Activated naive CD8-positive, alpha-beta T cell (primary cell): ENCODE data around the gene SRSF3.
A peak's percentile ranks its signal among the peaks of the same experiment; 100 is the strongest.
"Not testable (repeated sequence)": the region's sequence is repeated elsewhere in the genome, so short reads cannot be mapped to it uniquely, and the experiment has no call there.

Source experiments
- H3K27ac Mint-ChIP-seq: one replicate; pipeline ENCODE4 v1.8.0; 2021; ENCODE audit warnings: mixed read lengths
- H3K27me3 Mint-ChIP-seq: one replicate; pipeline ENCODE4 v1.8.0; 2021; ENCODE audit warnings: mixed read lengths
- H3K36me3 Mint-ChIP-seq: one replicate; pipeline ENCODE4 v1.8.0; 2021; ENCODE audit warnings: mixed read lengths
- H3K4me1 Mint-ChIP-seq: one replicate; pipeline ENCODE4 v1.8.0; 2021; ENCODE audit warnings: low read depth, mixed read lengths
- H3K4me3 Mint-ChIP-seq: one replicate; pipeline ENCODE4 v1.8.0; 2021; ENCODE audit warnings: mild to moderate bottlenecking, mixed read lengths
- H3K9me3 Mint-ChIP-seq: one replicate; pipeline ENCODE4 v1.8.0; 2021; ENCODE audit warnings: low read depth, mixed read lengths

SRSF3 gene

GRCh38 chr6:36593569-36594028, 563 bp upstream of the SRSF3 start:
- Mint-ChIP-seq H3K36me3 (peaks cover 13% of the 10 kb centered on the region), H3K4me1 (peaks cover 28% of the 10 kb centered on the region), H3K27ac (peak overlapping the region; percentile 100), H3K27me3 (no peaks in the 10 kb centered on the region), H3K4me3 (peak overlapping the region; percentile 100), H3K9me3 (no peaks in the 10 kb centered on the region)

- Mint-ChIP-seq H3K4me3 (peak overlapping the region; percentile 100), H3K27me3 (no peaks in the 10 kb centered on the region), H3K9me3 (no peaks in the 10 kb centered on the region), H3K4me1 (peaks cover 42% of the 10 kb centered on the region), H3K36me3 (peaks cover 25% of the 10 kb centered on the region), H3K27ac (peak overlapping the region; percentile 100)
Measured at GRCh38 chr6:36594816-36595643, 868 bp downstream of the SRSF3 start.

DNA sequence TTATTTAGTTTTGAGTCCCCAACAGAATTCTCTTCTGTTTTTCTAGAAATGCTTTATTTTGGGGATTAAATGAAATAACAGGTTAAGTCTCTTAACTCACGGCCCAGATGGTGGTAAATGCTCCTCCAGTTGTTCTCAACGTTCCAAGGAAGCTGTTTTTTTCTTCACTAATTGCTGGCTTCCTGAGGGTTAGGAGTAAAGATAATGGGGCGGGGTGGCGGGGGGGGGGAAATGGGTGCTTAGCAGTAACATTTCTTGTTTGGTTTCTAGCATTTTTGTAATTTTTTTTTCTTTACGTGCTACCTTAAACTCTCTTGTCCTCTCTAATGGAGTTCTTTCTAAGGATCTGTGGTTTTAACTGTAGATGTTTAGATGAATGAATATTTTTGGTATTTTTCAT, 2.2 kb downstream of the SRSF3 start:
- Mint-ChIP-seq H3K4me1 (peaks cover 52% of the 10 kb centered on the region), H3K9me3 (no peaks in the 10 kb centered on the region), H3K27me3 (no peaks in the 10 kb centered on the region), H3K4me3 (peak overlapping the region; percentile 100), H3K27ac (peak overlapping the region; percentile 100), H3K36me3 (peaks cover 30% of the 10 kb centered on the region)

DNA sequence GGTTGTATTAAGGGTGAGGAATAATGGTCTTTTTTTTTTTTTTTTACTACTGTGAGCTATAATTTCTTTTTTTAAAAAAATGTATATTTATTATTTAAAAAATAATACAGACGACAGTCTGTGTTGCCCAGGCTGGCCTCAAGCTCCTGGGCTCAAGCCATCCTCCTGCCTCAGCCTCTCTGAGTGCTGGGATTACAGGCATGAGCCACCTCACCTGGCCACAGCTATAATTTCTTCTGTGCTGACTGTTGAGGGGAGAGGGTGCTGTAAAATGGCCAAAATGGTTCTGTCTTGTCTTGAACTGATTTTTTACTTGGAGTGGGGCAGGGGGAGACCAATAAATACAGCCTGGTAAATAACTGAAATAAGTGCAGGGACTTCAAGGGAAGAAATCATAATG, 3.6 kb downstream of the SRSF3 start:
- Mint-ChIP-seq H3K27ac (peak overlapping the region; percentile 81), H3K36me3 (peaks cover 35% of the 10 kb centered on the region), H3K4me3 (peak overlapping the region; percentile 100), H3K9me3 (no peaks in the 10 kb centered on the region), H3K4me1 (peaks cover 61% of the 10 kb centered on the region), H3K27me3 (no peaks in the 10 kb centered on the region)

- Mint-ChIP-seq H3K36me3 (peaks cover 35% of the 10 kb centered on the region), H3K4me3 (peak overlapping the region; percentile 100), H3K9me3 (no peaks in the 10 kb centered on the region), H3K27ac (peak overlapping the region; percentile 81), H3K27me3 (no peaks in the 10 kb centered on the region), H3K4me1 (peaks cover 66% of the 10 kb centered on the region)
Measured at GRCh38 chr6:36598326-36598725, 4.2 kb downstream of the SRSF3 start.

DNA sequence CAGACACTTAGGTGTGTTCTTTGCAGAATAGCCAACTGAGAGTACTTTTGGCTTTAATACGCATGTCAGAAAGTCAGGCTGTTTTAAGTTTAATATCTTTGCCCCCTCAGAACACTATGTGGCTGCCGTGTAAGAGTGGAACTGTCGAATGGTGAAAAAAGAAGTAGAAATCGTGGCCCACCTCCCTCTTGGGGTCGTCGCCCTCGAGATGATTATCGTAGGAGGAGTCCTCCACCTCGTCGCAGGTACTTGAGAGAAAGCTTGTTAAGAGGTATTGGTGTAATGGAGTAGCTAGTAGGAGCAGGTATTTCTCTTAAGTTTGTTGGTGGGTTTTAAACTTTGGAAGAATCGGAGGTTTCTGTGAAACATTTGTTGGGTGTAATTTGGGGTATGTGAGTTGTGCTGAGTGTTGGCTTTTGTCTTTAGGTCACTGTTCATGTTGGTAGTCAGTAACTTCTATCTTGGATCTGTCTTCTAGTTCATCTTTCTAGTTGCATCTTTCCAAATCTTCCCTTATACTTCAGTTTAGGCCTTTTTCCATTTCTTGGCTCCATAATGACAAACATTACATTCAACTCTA, 4.7 kb downstream of the SRSF3 start:
- Mint-ChIP-seq H3K4me3 (peak overlapping the region; percentile 100), H3K27me3 (no peaks in the 10 kb centered on the region), H3K27ac (peak overlapping the region; percentile 81), H3K9me3 (no peaks in the 10 kb centered on the region), H3K36me3 (peaks cover 35% of the 10 kb centered on the region), H3K4me1 (peaks cover 68% of the 10 kb centered on the region)

DNA sequence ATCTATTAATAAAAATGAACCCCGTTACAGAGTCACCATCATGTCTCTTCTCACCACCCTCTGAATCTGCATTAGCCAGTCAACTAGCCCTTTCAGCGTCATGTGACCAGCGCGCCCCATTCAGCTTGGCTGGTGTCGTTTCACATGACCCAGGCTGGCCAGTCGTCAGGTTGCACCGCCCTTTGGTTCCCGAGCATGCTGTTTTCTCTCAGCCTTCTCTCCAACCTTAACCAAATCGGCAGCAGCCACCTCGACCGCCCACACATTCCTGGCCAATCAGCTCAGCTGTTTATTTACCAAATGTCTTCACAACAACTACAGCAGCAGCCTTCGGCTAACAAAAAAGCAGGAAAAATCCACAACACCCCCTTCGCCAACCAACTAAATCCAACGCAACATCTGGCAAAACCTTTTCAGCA, 5.6 kb downstream of the SRSF3 start:
- Mint-ChIP-seq H3K4me3 (peak overlapping the region; percentile 100), H3K9me3 (no peaks in the 10 kb centered on the region), H3K27ac (peak overlapping the region; percentile 89), H3K36me3 (peaks cover 43% of the 10 kb centered on the region), H3K27me3 (no peaks in the 10 kb centered on the region), H3K4me1 (peaks cover 77% of the 10 kb centered on the region)

GRCh38 chr6:36600564-36601146, 6.5 kb downstream of the SRSF3 start:
- peaks cover 86% of the 10 kb centered on the region for H3K4me1 Mint-ChIP-seq
- peak overlapping the region; percentile 89 for H3K27ac Mint-ChIP-seq
- peak overlapping the region; percentile 100 for H3K4me3 Mint-ChIP-seq
- peaks cover 44% of the 10 kb centered on the region for H3K36me3 Mint-ChIP-seq
- no peaks in the 10 kb centered on the region for H3K27me3 Mint-ChIP-seq
- H3K9me3 Mint-ChIP-seq = no peaks in the 10 kb centered on the region

DNA sequence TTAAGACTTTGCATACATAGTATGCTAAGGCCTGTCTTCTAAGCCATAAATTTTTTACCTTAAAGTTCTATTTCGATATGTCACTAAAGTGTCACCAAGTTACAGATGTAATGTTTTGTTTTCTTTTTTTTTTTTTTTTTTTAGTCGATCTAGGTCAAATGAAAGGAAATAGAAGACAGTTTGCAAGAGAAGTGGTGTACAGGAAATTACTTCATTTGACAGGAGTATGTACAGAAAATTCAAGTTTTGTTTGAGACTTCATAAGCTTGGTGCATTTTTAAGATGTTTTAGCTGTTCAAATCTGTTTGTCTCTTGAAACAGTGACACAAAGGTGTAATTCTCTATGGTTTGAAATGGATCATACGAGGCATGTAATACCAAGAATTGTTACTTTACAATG, 7.7 kb downstream of the SRSF3 start:
- Mint-ChIP-seq H3K4me1 (peaks cover 92% of the 10 kb centered on the region), H3K27ac (peak overlapping the region; percentile 87), H3K36me3 (peaks cover 43% of the 10 kb centered on the region), H3K4me3 (peak overlapping the region; percentile 100)
- not testable (repeated sequence) for H3K9me3 Mint-ChIP-seq, H3K27me3 Mint-ChIP-seq

DNA sequence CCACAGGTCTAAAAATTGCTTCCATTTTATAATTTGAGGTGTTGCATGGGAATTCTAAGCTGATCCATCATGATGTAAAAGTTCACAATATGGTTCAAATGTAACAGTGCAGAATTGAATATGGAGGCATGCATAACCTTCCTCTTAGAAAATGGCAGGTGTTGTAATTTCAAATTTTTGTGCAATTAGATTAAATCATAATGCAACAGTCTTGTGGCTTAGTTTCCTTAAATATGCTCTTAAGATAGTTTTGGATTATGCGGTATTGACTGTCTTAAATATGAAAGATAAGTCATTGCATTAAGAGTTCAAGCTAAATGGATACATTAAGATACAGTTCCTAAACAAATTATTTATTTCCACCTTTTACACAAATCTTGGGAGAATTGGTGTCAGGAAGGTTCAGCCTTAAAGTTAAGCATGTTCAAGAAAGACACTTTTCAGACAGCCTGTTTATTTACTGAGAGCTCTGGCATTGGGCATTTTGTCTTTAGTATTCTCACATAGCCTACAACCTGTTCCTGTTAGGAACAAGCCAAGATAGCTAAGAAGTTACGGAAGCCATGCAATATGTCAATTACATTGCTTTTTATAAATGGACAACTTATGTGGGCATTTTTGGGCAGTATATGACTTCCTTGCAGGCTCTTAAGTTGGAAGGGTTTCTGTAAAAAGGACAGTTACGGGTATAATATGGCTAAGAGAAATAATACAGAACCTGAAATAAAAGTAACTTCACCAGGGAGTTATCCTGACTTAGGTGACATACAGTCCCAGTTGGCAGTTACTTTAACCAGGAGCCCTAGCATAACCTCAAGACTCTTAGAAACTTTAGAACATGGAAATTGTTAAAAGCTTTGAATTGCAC, 9.3 kb downstream of the SRSF3 start:
- Mint-ChIP-seq H3K27me3 (no peaks in the 10 kb centered on the region), H3K36me3 (peaks cover 37% of the 10 kb centered on the region), H3K27ac (peak overlapping the region; percentile 83), H3K9me3 (no peaks in the 10 kb centered on the region), H3K4me1 (peaks cover 94% of the 10 kb centered on the region), H3K4me3 (peak overlapping the region; percentile 47)

- Mint-ChIP-seq H3K4me1 (peaks cover 93% of the 10 kb centered on the region), H3K9me3 (no peaks in the 10 kb centered on the region), H3K27ac (peak overlapping the region; percentile 83), H3K27me3 (no peaks in the 10 kb centered on the region), H3K4me3 (peak overlapping the region; percentile 60), H3K36me3 (peaks cover 30% of the 10 kb centered on the region)
Measured at GRCh38 chr6:36604090-36605060, 10.2 kb downstream of the SRSF3 start.

GRCh38 chr6:36605143-36605542, 11.0 kb downstream of the SRSF3 start:
- H3K9me3 Mint-ChIP-seq = no peaks in the 10 kb centered on the region
- H3K27ac Mint-ChIP-seq = peak overlapping the region; percentile 83
- peaks cover 26% of the 10 kb centered on the region for H3K36me3 Mint-ChIP-seq
- H3K4me3 Mint-ChIP-seq = peak overlapping the region; percentile 60
- H3K27me3 Mint-ChIP-seq = no peaks in the 10 kb centered on the region
- H3K4me1 Mint-ChIP-seq = peaks cover 92% of the 10 kb centered on the region

- H3K4me3 Mint-ChIP-seq = peak overlapping the region; percentile 55
- peaks cover 26% of the 10 kb centered on the region for H3K36me3 Mint-ChIP-seq
- H3K4me1 Mint-ChIP-seq = peaks cover 88% of the 10 kb centered on the region
- H3K27ac Mint-ChIP-seq = peak overlapping the region; percentile 74
- no peaks in the 10 kb centered on the region for H3K27me3 Mint-ChIP-seq
- H3K9me3 Mint-ChIP-seq = no peaks in the 10 kb centered on the region
Measured at GRCh38 chr6:36605560-36606391, 11.6 kb downstream of the SRSF3 start.
